ENCODE results near the gene C5.
A peak's percentile ranks its signal among the peaks of the same experiment; 100 is the strongest.
"Not testable (repeated sequence)": the region's sequence is repeated elsewhere in the genome, so short reads cannot be mapped to it uniquely, and the experiment has no call there.

The C5 gene

GRCh38 chr9:120977321-120977720, 72.8 kb downstream of the C5 start:
- no peak for DNase-seq

- no peak for DNase-seq
Observed at GRCh38 chr9:120974921-120975320, 75.2 kb downstream of the C5 start.

GRCh38 chr9:120974181-120974580, 75.9 kb downstream of the C5 start:
- DNase-seq: no peak

GRCh38 chr9:120971938-120972337, 78.1 kb downstream of the C5 start:
- no peak for DNase-seq

GRCh38 chr9:120971471-120971870, 78.6 kb downstream of the C5 start:
- DNase-seq: not testable (repeated sequence)

- DNase-seq: no peak
Observed at GRCh38 chr9:120970244-120970643, 79.8 kb downstream of the C5 start.

- DNase-seq: peak; percentile 51
Observed at GRCh38 chr9:120966013-120966369, 84.1 kb downstream of the C5 start.

- peak; percentile 97 for DNase-seq
Observed at GRCh38 chr9:120965344-120966012, 84.6 kb downstream of the C5 start.

GRCh38 chr9:120961936-120962335, 88.1 kb downstream of the C5 start:
- no peak for DNase-seq

GRCh38 chr9:120960001-120960400, 90.1 kb downstream of the C5 start:
- DNase-seq: no peak

GRCh38 chr9:120956862-120957261, 93.2 kb downstream of the C5 start:
- no peak for DNase-seq

- no peak for DNase-seq
Observed at GRCh38 chr9:120951960-120952618, 98.0 kb downstream of the C5 start.

GRCh38 chr9:120950421-120951388, 99.4 kb downstream of the C5 start:
- DNase-seq: peak; percentile 61

- DNase-seq: no peak
Observed at GRCh38 chr9:120949290-120949689, 100.8 kb downstream of the C5 start.

- no peak for DNase-seq
Observed at GRCh38 chr9:120948824-120949223, 101.3 kb downstream of the C5 start.

- DNase-seq: no peak
Observed at GRCh38 chr9:120947222-120947621, 102.9 kb downstream of the C5 start.

GRCh38 chr9:120946259-120946658, 103.8 kb downstream of the C5 start:
- no peak for DNase-seq

- DNase-seq: no peak
Observed at GRCh38 chr9:120944948-120945347, 105.1 kb downstream of the C5 start.

- DNase-seq: no peak
Observed at GRCh38 chr9:120944434-120944843, 105.6 kb downstream of the C5 start.

- DNase-seq: no peak
Observed at GRCh38 chr9:120942186-120943001, 107.7 kb downstream of the C5 start.

- DNase-seq: no peak
Observed at GRCh38 chr9:120941046-120941770, 108.9 kb downstream of the C5 start.

- no peak for DNase-seq
Observed at GRCh38 chr9:120940573-120940972, 109.5 kb downstream of the C5 start.
